HG03095 (cell line): ENCODE results near the gene POLR1F.
A peak's percentile ranks its signal among the peaks of the same experiment; 100 is the strongest.
"Not testable (repeated sequence)": the region's sequence is repeated elsewhere in the genome, so short reads cannot be mapped to it uniquely, and the experiment has no call there.

Experiments used
- ATAC-seq: cut with Tn5 transposase; IDR thresholded peaks from one replicate; pipeline ENCODE4 v1.9.1; 2021; ENCODE audit warnings: moderate library complexity; ENCODE audit not compliant: unreplicated experiment

Gene POLR1F

GRCh38 chr7:19708397-19709248 is at the start of gene POLR1F:
Gene POLR1F, minus strand, starts transcription at chr7:19709037. Its CDS starts 21 bp downstream, at chr7:19709016.
- peak; percentile 99 for ATAC-seq

GRCh38 chr7:19754521-19755116 is 45.8 kb upstream of the POLR1F start:
- ATAC-seq, result no peak

- ATAC-seq, result no peak
Measured at GRCh38 chr7:19752020-19752419, 43.2 kb upstream of the POLR1F start.

DNA sequence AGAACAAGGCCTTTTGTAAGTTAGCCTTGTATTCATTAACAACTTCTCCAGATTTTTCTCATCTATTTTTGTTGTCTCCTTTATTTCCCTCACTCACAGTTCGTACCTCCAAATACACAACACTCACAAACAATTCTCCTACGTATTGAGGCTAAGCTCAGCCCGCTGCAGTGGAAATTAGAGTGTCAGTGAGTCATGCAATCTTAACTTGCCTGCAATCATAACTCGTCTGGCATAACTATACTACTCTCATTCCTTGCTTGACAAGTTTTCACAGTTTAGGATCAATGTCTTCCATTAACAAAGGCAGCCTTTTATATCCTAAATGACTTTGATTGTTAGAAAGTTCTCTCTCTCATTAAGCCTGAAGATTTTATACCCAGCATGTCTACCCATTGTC is 40.8 kb upstream of the POLR1F start:
- ATAC-seq, result no peak

GRCh38 chr7:19747740-19748339 is 39.0 kb upstream of the POLR1F start:
- ATAC-seq, result no peak

DNA sequence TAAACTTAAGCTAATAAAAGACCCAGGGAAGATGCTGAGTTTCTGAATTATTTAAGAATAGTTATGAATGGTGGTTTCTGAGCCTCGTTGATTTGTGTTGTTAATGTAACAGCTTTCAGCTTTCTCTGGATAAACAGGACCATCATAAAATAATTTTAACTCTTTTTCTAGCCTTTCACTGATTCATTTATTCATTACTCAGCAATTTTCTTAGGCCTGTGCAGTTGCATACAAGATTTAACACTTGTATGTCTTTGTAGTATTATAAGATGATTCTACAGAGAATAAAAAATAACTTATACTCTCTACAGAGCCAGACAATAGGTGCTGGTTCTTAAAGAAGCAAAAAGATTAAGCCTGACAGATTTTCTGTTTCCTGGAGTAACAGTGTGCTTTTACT is 35.2 kb upstream of the POLR1F start:
- ATAC-seq, result no peak

DNA sequence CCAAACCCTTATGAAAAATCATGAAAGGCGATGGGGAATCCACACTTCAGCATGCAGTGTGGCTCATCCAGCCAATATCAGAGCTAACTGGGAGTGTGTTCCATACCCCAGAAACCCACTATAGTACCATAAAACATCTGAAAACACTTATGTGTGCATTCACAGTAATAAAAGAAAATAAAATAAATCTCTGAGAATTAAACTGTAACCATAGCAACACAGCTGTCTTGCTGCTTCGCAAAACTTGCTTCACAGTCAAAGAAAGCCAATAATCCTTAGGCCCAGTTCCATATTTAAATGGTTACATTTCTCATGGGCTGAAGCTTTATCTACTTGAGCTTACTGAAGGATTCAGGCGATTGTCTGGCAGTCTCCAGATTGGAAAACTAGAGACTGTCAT is 19.9 kb upstream of the POLR1F start:
- no peak for ATAC-seq

DNA sequence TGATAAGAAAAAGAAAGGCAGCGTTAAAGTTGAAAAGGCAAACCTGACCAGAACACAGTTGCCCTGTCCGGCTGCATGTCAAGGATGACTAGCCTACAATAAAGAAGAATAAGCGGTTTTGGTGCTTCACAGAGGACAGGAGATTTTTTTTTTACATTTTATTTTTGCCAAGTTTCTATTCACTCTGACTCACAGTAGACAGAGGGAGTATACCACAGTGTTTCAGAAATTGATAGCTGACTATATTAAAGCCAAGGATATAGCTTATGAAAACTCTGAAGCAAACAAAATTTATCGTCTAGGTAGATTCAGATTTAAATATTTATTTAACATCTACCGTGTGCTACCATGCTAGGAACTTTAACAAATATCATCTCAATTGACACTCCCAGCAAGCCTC is 16.9 kb upstream of the POLR1F start:
- no peak for ATAC-seq

DNA sequence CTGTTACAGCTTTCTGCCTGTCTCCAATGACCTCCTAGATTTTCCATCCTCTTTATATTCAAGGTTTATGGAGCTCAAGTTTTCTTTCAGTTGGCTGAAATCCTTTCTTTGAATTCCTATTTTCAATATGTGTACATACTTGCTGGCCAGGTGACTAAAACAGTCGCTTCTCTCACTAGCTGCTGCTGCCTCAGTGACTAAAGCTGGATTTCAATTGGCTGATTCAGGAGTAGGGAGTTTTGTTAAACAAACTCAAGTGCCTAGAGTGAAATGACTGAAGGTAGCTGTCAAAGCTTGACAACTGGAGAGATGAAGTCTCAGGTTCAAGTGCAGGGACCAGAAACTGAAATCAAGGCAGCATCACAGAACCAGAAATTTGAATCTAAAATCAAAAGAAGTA is 6.7 kb upstream of the POLR1F start:
- ATAC-seq, result no peak

GRCh38 chr7:19713676-19714075 is 4.8 kb upstream of the POLR1F start:
- no peak for ATAC-seq

- ATAC-seq, result no peak
Measured at GRCh38 chr7:19709249-19709578, 377 bp upstream of the POLR1F start.

DNA sequence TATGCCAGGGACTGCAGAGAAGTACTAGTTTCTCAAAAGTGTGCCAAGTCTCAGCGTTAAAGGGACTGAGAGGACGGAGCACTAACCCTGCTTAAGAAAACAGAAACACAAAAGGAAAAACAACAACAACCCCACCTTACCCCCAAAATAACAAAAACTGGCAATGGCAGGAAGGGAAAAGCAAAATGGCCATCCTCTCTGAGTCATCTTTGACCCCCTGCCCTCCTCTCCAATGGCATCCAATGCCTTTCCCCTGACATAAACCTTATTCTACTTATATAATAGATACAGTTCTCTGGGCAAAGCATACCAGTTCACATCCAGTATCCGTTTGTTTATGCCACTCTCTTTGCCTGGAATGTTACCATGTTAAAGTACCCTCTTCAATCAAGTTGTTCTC is 1.6 kb downstream of the POLR1F start:
- no peak for ATAC-seq

- no peak for ATAC-seq
Measured at GRCh38 chr7:19705663-19706062, 3.2 kb downstream of the POLR1F start.

GRCh38 chr7:19701471-19701870 is 7.4 kb downstream of the POLR1F start:
- ATAC-seq, result no peak

- no peak for ATAC-seq
Measured at GRCh38 chr7:19700936-19701335, 7.9 kb downstream of the POLR1F start.

DNA sequence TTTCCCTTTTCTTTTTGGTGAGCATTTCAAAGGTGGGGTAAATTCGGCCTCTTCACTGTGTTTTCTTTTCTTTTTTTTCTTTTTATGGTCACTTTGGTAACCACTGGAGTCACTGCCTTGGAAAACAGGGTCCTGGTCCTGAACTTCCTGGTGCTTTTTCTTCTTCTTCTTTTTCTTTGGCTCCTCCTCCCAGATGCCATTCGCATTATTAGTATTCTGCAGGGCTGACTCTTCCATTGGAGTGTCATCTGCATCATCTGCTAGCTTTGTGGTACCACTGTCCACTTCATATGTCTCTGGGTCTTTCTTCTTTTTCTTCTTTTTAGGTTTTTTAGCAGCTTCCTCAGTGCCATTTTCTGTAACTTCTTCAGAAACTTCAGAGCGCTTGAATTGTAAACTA is 10.5 kb downstream of the POLR1F start:
- ATAC-seq, result no peak

GRCh38 chr7:19696926-19697325 is 11.9 kb downstream of the POLR1F start:
- ATAC-seq, result no peak

- no peak for ATAC-seq
Measured at GRCh38 chr7:19692111-19692828, 16.6 kb downstream of the POLR1F start.

DNA sequence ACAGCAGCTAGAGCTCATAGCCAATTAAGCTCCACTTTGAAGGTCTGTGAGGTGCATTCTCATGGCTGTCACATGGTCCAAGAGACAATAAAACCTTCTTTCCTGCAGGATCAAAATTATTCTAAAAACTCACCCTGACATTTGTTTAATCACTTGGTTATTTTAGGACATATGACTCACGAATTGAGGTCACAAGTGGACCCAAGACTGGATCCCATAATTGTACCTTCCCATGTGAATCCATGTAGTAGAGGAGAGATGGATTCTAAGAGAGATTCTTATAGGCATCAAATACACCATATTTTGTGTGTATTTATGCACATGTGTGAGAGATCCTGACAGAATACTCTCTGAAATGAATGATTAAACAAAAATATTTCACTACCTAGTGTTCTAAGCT is 18.1 kb downstream of the POLR1F start:
- ATAC-seq, result no peak

DNA sequence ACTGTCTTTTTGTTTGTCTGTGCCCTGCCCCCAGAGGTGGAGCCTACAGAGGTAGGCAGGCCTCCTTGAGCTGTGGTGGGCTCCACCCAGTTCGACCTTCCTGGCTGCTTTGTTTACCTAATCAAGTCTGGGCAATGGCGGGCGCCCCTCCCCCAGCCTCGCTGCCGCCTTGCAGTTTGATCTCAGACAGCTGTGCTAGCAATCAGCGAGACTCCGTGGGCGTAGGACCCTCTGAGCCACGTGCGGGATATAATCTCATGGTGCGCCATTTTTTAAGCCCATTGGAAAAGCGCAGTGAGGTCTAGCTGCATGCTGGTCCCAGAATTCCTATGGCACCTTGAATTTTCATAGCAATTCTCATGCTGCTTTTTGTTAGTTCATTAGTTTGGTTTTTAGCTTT is 19.7 kb downstream of the POLR1F start:
- not testable (repeated sequence) for ATAC-seq

GRCh38 chr7:19681596-19681995 is 27.2 kb downstream of the POLR1F start:
- ATAC-seq, result no peak

DNA sequence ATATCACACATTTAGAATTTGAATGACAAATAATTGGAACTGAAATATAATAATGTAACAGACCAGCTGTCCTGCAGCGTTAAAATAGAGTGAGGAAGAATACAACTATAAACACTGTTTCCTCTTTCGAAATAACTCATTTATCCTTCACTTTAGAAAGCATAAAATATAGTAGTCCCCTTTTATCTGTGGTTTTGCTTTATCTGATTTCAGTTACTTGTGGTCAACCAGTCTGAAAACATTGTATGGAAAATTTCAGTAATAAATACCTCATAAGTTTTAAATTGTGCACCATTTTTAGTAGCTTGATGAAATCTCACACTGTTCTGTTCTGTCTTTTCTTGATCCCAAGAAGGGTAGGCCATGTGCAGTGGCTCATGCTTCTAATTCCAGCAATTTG is 31.7 kb downstream of the POLR1F start:
- peak; percentile 80 for ATAC-seq
